GM12874 (cell line): ENCODE measurements around the gene EAF2.
A peak's percentile ranks its signal among the peaks of the same experiment; 100 is the strongest.

ENCODE experiments used
- TF ChIP-seq, protein P1 (sequence below): IDR thresholded peaks from 2 replicates; pipeline ENCODE4 v1.5.1; 2011; ENCODE audit warnings: low read depth, mild to moderate bottlenecking, control low read depth, low read length, moderate library complexity; ENCODE audit not compliant: insufficient read depth

The EAF2 gene

GRCh38 chr3:121835465-121835801 is 424 bp downstream of the EAF2 start:
- TF ChIP-seq, protein P1, sequence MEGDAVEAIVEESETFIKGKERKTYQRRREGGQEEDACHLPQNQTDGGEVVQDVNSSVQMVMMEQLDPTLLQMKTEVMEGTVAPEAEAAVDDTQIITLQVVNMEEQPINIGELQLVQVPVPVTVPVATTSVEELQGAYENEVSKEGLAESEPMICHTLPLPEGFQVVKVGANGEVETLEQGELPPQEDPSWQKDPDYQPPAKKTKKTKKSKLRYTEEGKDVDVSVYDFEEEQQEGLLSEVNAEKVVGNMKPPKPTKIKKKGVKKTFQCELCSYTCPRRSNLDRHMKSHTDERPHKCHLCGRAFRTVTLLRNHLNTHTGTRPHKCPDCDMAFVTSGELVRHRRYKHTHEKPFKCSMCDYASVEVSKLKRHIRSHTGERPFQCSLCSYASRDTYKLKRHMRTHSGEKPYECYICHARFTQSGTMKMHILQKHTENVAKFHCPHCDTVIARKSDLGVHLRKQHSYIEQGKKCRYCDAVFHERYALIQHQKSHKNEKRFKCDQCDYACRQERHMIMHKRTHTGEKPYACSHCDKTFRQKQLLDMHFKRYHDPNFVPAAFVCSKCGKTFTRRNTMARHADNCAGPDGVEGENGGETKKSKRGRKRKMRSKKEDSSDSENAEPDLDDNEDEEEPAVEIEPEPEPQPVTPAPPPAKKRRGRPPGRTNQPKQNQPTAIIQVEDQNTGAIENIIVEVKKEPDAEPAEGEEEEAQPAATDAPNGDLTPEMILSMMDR: no peak

GRCh38 chr3:121836064-121836463 is 1.1 kb downstream of the EAF2 start:
- TF ChIP-seq, protein P1: no peak

- TF ChIP-seq, protein P1: no peak
Measured at GRCh38 chr3:121836481-121836880, 1.5 kb downstream of the EAF2 start.

DNA sequence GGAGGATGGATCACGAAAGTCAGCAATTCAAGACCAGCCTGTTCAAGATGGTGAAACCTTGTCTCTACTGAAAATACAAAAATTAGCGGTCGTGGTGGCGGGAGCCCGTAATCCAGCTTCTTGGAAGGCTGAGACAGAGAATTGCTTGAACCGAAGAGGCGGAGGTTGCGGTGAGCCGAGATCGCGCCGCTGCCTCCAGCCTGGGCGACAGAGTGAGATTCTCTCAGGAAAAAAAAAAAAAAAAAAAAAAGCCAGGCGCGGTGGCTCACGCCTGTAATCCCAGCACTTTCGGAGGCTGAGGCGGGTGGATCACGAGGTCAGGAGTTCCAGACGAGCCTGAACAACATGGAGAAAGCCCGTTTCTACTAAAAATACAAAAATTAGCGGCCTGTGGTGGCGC is 5.0 kb downstream of the EAF2 start:
- TF ChIP-seq, protein P1: no peak

DNA sequence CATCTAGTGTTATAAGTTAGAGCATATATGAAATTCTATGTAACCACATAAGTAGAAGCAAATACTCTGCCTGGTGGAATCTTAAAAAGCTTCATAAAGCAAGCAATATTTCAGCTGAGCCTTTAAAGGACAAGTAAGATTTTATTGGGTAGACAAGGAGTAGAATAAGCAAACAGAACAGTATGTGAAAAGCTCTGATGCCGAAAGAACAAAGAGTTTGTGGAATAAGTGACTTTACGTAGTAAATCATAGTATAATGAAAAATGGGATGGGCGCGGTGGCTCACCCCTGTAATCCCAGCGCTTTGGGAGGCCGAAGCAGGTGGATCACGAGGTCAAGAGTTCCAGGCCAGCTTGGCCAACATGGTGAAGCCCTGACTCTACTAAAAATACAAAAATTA is 9.9 kb downstream of the EAF2 start:
- TF ChIP-seq, protein P1: no peak

DNA sequence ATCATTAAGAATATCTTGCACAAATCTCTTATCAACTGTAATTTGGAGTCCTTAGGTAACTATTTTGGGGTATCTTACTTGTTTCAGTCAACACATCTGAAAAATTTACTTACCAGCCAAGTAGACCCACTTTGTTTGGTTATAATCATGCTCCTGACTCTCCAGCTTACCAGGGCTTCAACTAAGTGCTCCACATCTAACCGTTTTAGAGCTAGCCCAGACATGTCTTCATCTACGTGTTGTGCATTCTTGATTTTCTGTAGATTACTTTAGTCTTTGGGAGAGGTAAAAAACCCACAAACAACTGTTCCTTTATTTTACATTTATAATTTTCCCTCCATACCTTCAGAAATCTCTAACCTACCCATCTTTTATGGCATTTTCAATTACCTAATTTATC is 17.2 kb downstream of the EAF2 start:
- TF ChIP-seq, protein P1: no peak

- TF ChIP-seq, protein P1: peak; percentile 38; the same call in 1 of the 2 replicates
Measured at GRCh38 chr3:121855555-121855954, 20.5 kb downstream of the EAF2 start.

DNA sequence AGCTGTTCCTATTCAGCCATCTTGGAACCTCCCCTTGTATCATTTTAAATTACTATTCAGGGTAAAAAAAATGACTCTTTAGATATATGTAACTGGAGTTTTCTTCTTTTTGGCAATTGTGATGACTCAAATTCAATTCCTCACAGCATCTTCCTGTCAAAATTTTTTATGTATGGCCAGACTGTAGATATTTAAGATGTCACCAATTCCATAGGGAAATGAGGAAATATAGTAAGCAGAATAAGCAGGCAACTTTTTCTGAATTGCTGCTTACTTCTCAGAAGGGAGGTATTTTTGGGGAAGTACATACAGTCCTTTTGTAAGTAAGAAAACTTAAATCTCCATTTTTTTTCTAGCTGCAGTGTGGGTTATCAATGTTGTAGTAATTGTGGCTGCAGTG is 28.8 kb downstream of the EAF2 start:
- TF ChIP-seq, protein P1: no peak
